MM.1S (cell line): ENCODE measurements around the gene COPZ2.

Source experiments
- DNase-seq: peaks from one replicate; pipeline ENCODE4 v3.0.0-alpha.2; 2015
- H2AFZ ChIP-seq: fragments of 300-600 bp; sonication (generic); 2 replicates; pipeline ENCODE4 v1.6.0; 2016; ENCODE audit warnings: antibody characterized with exemption, low read length
- H3F3A ChIP-seq: fragments of 300-600 bp; sonication (generic); 2 replicates; pipeline ENCODE4 v1.6.1; 2016; ENCODE audit warnings: mild to moderate bottlenecking, antibody characterized with exemption, low read length, moderate library complexity, mixed read lengths; ENCODE audit not compliant: insufficient read depth
- H3K27ac ChIP-seq: fragments of 300-600 bp; sonication (generic); 2 replicates; pipeline ENCODE4 v1.5.1; 2016; ENCODE audit warnings: mild to moderate bottlenecking, low read length
- H3K27me3 ChIP-seq: fragments of 300-600 bp; sonication (generic); replicated peaks from 2 replicates; pipeline ENCODE4 v1.6.0; 2016; ENCODE audit warnings: low read length; ENCODE audit not compliant: insufficient read depth
- H3K36me3 ChIP-seq: fragments of 300-600 bp; sonication (generic); replicated peaks from 2 replicates; pipeline ENCODE4 v1.6.1; 2016; ENCODE audit warnings: mild to moderate bottlenecking, low read length, mixed read lengths; ENCODE audit not compliant: insufficient read depth
- H3K4me1 ChIP-seq: fragments of 300-600 bp; sonication (generic); 2 replicates; pipeline ENCODE4 v1.6.1; 2016; ENCODE audit warnings: low read length, mixed read lengths
- H3K4me2 ChIP-seq: fragments of 300-600 bp; sonication (generic); 2 replicates; pipeline ENCODE4 v1.6.0; 2016; ENCODE audit warnings: low read depth, low read length
- H3K4me3 ChIP-seq: fragments of 300-600 bp; sonication (generic); 2 replicates; pipeline ENCODE4 v1.5.1; 2016; ENCODE audit warnings: low read length, mixed read lengths
- H3K79me2 ChIP-seq: fragments of 300-600 bp; sonication (generic); 2 replicates; pipeline ENCODE4 v1.6.1; 2016; ENCODE audit warnings: mixed run types, low read length, mixed read lengths
- H3K9ac ChIP-seq: fragments of 300-600 bp; sonication (generic); 2 replicates; pipeline ENCODE4 v1.6.1; 2016; ENCODE audit warnings: low read length, mixed read lengths
- H3K9me2 ChIP-seq: fragments of 300-600 bp; sonication (generic); replicated peaks from 2 replicates; pipeline ENCODE4 v1.6.1; 2016; ENCODE audit warnings: mild to moderate bottlenecking, low read length, mixed read lengths; ENCODE audit not compliant: insufficient read depth
- H3K9me3 ChIP-seq: fragments of 300-600 bp; sonication (generic); replicated peaks from 2 replicates; pipeline ENCODE4 v1.6.1; 2016; ENCODE audit warnings: mild to moderate bottlenecking, low read length, mixed read lengths; ENCODE audit not compliant: insufficient read depth
- H4K20me1 ChIP-seq: fragments of 300-600 bp; sonication (generic); 2 replicates; pipeline ENCODE4 v1.6.1; 2016; ENCODE audit warnings: mild to moderate bottlenecking, low read length, moderate library complexity, mixed read lengths; ENCODE audit not compliant: insufficient read depth
- EZH2 ChIP-seq: fragments of 300-600 bp; sonication (generic); optimal IDR thresholded peaks from 2 replicates; pipeline ENCODE3; 2017; ENCODE audit warnings: low read depth, mild to moderate bottlenecking, antibody characterized with exemption, low read length, mixed read lengths
- EZH2phosphoT487 ChIP-seq: fragments of 300-600 bp; sonication (generic); IDR thresholded peaks from 2 replicates; pipeline ENCODE4 v1.6.1; 2018; ENCODE audit warnings: antibody characterized with exemption, low read length
- TF ChIP-seq, protein P1 (sequence below): fragments of 300-600 bp; sonication (generic); IDR thresholded peaks from 2 replicates; pipeline ENCODE4 v1.5.1; 2016; ENCODE audit warnings: antibody characterized with exemption, low read length, mixed read lengths

The COPZ2 gene

DNA sequence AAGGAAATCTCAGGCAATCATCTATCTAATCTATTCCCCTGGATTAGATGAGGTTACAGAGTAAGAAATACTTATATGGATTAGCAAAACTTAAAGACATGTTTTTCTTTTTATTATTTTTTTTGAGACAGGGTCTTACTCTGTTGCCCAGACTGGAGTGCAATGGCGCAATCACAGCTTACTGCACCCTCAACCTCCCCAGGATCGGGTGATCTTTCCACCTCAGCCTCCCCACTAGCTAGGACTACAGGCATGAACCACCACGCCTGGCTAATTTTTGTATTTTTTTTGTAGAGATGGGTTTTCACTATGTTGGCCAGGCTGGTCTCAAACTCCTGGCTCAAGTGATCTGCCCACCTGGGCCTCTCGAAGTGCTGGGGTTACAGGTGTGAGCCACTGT, 7.3 kb upstream of the COPZ2 start:
- Histone ChIP-seq H3K9me3 (no peaks in the 10 kb centered on the region), H3K27ac (no peak overlapping the region), H3K4me1 (peaks cover 6% of the 10 kb centered on the region; the same call in 1 of the 2 replicates), H3K36me3 (no peaks in the 10 kb centered on the region), H2AFZ (no peak overlapping the region), H3K9ac (no peak overlapping the region), H3K27me3 (no peaks in the 10 kb centered on the region), H3K4me3 (no peak overlapping the region), H3F3A (peaks cover 10% of the 10 kb centered on the region), H3K9me2 (no peaks in the 10 kb centered on the region), H3K79me2 (peaks cover 25% of the 10 kb centered on the region), H4K20me1 (no peaks in the 10 kb centered on the region), H3K4me2 (no peak overlapping the region)
- TF ChIP-seq EZH2 = no peak
- TF ChIP-seq, protein P1, sequence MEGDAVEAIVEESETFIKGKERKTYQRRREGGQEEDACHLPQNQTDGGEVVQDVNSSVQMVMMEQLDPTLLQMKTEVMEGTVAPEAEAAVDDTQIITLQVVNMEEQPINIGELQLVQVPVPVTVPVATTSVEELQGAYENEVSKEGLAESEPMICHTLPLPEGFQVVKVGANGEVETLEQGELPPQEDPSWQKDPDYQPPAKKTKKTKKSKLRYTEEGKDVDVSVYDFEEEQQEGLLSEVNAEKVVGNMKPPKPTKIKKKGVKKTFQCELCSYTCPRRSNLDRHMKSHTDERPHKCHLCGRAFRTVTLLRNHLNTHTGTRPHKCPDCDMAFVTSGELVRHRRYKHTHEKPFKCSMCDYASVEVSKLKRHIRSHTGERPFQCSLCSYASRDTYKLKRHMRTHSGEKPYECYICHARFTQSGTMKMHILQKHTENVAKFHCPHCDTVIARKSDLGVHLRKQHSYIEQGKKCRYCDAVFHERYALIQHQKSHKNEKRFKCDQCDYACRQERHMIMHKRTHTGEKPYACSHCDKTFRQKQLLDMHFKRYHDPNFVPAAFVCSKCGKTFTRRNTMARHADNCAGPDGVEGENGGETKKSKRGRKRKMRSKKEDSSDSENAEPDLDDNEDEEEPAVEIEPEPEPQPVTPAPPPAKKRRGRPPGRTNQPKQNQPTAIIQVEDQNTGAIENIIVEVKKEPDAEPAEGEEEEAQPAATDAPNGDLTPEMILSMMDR = no peak
- no peak for TF ChIP-seq EZH2phosphoT487
- DNase-seq = no peak

DNA sequence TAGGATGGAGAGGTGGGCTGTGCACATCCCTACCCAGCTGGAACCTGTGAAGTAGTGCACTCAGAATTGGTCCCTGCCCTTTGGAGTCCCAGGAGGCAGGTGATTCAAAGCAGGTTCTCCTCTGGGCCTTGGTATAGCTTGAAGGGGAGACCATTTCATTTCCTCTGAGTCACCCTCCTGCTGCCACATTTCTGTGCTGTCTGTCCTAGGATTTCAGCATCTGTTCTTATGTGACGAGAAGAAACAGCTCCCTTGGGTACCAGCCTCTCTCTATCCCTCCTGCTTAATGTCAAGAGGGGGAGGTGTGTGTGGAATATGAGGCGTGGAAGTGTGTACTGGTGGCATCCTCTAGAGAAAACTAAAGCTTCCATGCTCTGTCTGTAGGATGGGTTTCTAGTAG, 5.6 kb upstream of the COPZ2 start:
- no peaks in the 10 kb centered on the region for H4K20me1 ChIP-seq
- no peak overlapping the region for H3K27ac ChIP-seq
- H3K4me1 ChIP-seq = 0 out of 2 replicates have a peak, but pooled peaks cover 5% of the 10 kb centered on the region
- H3K9ac ChIP-seq = no peak overlapping the region
- H3K9me2 ChIP-seq = no peaks in the 10 kb centered on the region
- peaks cover 13% of the 10 kb centered on the region for H3K79me2 ChIP-seq
- H3K27me3 ChIP-seq = 0 out of 2 replicates have a peak, but pooled peaks cover under 1% of the 10 kb centered on the region
- H2AFZ ChIP-seq = no peak overlapping the region
- no peaks in the 10 kb centered on the region for H3F3A ChIP-seq
- no peaks in the 10 kb centered on the region for H3K9me3 ChIP-seq
- H3K4me2 ChIP-seq = no peak overlapping the region
- no peak overlapping the region for H3K4me3 ChIP-seq
- DNase-seq = no peak
- no peaks in the 10 kb centered on the region for H3K36me3 ChIP-seq
- TF ChIP-seq EZH2 (no peak), EZH2phosphoT487 (no peak)
- TF ChIP-seq, protein P1 = no peak

DNA sequence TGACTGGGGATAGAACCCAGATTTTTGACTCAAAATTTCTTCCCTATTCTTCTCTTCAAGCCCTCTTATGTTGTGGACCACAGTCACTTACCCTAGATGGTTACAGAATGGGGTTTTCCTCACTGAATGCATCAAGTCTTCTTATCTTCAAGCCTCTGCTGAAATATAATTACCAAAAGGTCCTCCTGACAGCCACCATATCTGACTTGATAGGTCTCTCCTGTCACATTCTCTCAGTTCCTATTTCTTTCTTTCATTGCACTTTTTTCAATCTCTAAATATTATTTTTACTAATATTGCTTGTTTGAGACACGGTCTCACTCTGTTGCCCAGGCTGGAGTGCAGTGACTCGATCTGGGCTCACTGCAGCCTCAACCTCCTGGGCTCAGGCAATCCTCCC, 1.1 kb upstream of the COPZ2 start:
- no peak overlapping the region for H3K4me2 ChIP-seq
- TF ChIP-seq EZH2 = no peak

DNA sequence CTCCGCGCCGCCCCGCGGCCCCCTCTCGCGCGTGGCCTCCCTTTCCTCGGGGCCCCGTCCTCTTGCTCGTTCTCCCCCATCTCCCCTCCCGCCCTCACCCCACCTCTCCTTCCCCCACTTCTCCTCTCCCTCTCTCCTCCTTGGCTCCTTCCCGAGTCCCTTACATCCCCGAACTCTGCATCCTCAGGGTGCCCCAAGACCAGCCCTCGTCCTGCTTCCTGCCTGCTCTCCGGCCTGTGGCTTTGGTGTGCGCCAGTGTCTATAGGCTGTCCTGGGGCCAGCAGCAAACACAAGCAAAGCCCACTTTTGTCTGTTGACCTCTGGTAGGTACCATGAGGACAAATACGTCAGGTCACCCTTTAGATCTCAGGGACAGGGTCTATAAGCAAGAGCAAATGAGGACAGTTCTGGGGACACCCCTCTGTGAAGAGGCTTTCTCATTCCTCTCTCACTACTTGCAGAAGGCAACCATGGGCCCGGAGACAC, 284 bp upstream of the COPZ2 start:
- Histone ChIP-seq H3K9me3 (no peaks in the 10 kb centered on the region), H3K27me3 (0 out of 2 replicates have a peak, but pooled peaks cover 7% of the 10 kb centered on the region), H3K79me2 (no peaks in the 10 kb centered on the region), H3K9me2 (no peaks in the 10 kb centered on the region), H3K9ac (no peak overlapping the region), H2AFZ (peak overlapping the region; percentile 18; the same call in 1 of the 2 replicates), H3K4me1 (no peaks in the 10 kb centered on the region), H3K4me3 (peak overlapping the region; percentile 21; the same call in 1 of the 2 replicates), H3K36me3 (no peaks in the 10 kb centered on the region), H3F3A (no peaks in the 10 kb centered on the region), H4K20me1 (no peaks in the 10 kb centered on the region), H3K27ac (no peak overlapping the region), H3K4me2 (peak overlapping the region; percentile 55; the same call in 1 of the 2 replicates)
- no peak for TF ChIP-seq EZH2
- no peak for TF ChIP-seq EZH2phosphoT487
- TF ChIP-seq, protein P1 = no peak
- DNase-seq = no peak

More for the DNA sequence above, 1.1 kb upstream of the COPZ2 start:
- Histone ChIP-seq H3K79me2 (no peaks in the 10 kb centered on the region), H3K9me2 (no peaks in the 10 kb centered on the region), H3K27ac (no peak overlapping the region), H3F3A (no peaks in the 10 kb centered on the region), H4K20me1 (no peaks in the 10 kb centered on the region), H3K4me1 (no peaks in the 10 kb centered on the region), H3K4me3 (no peak overlapping the region), H2AFZ (no peak overlapping the region), H3K9ac (no peak overlapping the region), H3K27me3 (0 out of 2 replicates have a peak, but pooled peaks cover 7% of the 10 kb centered on the region), H3K36me3 (no peaks in the 10 kb centered on the region), H3K9me3 (no peaks in the 10 kb centered on the region)
- no peak for DNase-seq
